GM19023 (cell line): ENCODE measurements around the gene NHERF2.

Source experiments
- ATAC-seq: cut with Tn5 transposase; IDR thresholded peaks from one replicate; pipeline ENCODE4 v1.9.1; 2021; ENCODE audit warnings: mild to moderate bottlenecking, moderate library complexity; ENCODE audit not compliant: unreplicated experiment

Gene NHERF2

GRCh38 chr16:2079311-2079800, 52.7 kb downstream of the NHERF2 start:
- ATAC-seq, result no peak

- ATAC-seq, result no peak
Observed at GRCh38 chr16:2079991-2080390, 53.3 kb downstream of the NHERF2 start.

GRCh38 chr16:2081201-2082084, 54.7 kb downstream of the NHERF2 start:
- no peak for ATAC-seq

- ATAC-seq, result no peak
Observed at GRCh38 chr16:2082171-2082982, 55.7 kb downstream of the NHERF2 start.

- no peak for ATAC-seq
Observed at GRCh38 chr16:2082983-2083364, 56.3 kb downstream of the NHERF2 start.

- no peak for ATAC-seq
Observed at GRCh38 chr16:2083409-2083808, 56.7 kb downstream of the NHERF2 start.

- ATAC-seq, result no peak
Observed at GRCh38 chr16:2083876-2084780, 57.4 kb downstream of the NHERF2 start.

- no peak for ATAC-seq
Observed at GRCh38 chr16:2084895-2085625, 58.4 kb downstream of the NHERF2 start.

GRCh38 chr16:2085669-2086068, 59.0 kb downstream of the NHERF2 start:
- ATAC-seq, result no peak

- no peak for ATAC-seq
Observed at GRCh38 chr16:2086106-2086742, 59.5 kb downstream of the NHERF2 start.

- no peak for ATAC-seq
Observed at GRCh38 chr16:2086812-2087747, 60.4 kb downstream of the NHERF2 start.

- ATAC-seq, result no peak
Observed at GRCh38 chr16:2087748-2088631, 61.3 kb downstream of the NHERF2 start.
